Osteocyte (in vitro differentiated cells): Measurements from ENCODE around the gene S100A12. TPM values are rescaled to one million over a fixed set of nuclear protein-coding genes. Genes with fewer than 3 reads are reported as not detected.

Source experiments
- DNase-seq: peaks from one replicate; pipeline ENCODE4 v3.0.0; 2021; ENCODE audit warnings: mixed read lengths; ENCODE audit not compliant: unreplicated experiment; ENCODE audit errors: extremely low spot score
- H3K27ac Mint-ChIP-seq: one replicate; pipeline ENCODE4 v1.8.0; 2021; ENCODE audit warnings: mild to moderate bottlenecking, mixed read lengths; ENCODE audit not compliant: unreplicated experiment
- H3K27me3 Mint-ChIP-seq: one replicate; pipeline ENCODE4 v1.8.0; 2021; ENCODE audit warnings: mixed read lengths; ENCODE audit not compliant: unreplicated experiment
- H3K36me3 Mint-ChIP-seq: one replicate; pipeline ENCODE4 v1.8.0; 2021; ENCODE audit warnings: mixed read lengths; ENCODE audit not compliant: unreplicated experiment
- H3K4me1 Mint-ChIP-seq: one replicate; pipeline ENCODE4 v1.8.0; 2021; ENCODE audit warnings: mixed read lengths; ENCODE audit not compliant: unreplicated experiment
- H3K4me3 Mint-ChIP-seq: one replicate; pipeline ENCODE4 v1.8.0; 2021; ENCODE audit warnings: mild to moderate bottlenecking, moderate library complexity, mixed read lengths; ENCODE audit not compliant: unreplicated experiment
- H3K9me3 Mint-ChIP-seq: one replicate; pipeline ENCODE4 v1.8.0; 2021; ENCODE audit warnings: mixed read lengths; ENCODE audit not compliant: unreplicated experiment
- total RNA-seq: library from RNA; stranded (reverse); gene quantifications from 2 replicates; pipeline ENCODE4 v1.2.1, GENCODE V29; 2021
- TF ChIP-seq, protein P1 (sequence below): fragments of 200-600 bp; sonication (generic); IDR thresholded peaks from 2 replicates; pipeline ENCODE4 v1.5.0; 2021; ENCODE audit warnings: antibody characterized with exemption, mild to moderate bottlenecking, moderate library complexity

The S100A12 gene
- total RNA-seq, 1 donor from 2014 or later, result not detected

DNA sequence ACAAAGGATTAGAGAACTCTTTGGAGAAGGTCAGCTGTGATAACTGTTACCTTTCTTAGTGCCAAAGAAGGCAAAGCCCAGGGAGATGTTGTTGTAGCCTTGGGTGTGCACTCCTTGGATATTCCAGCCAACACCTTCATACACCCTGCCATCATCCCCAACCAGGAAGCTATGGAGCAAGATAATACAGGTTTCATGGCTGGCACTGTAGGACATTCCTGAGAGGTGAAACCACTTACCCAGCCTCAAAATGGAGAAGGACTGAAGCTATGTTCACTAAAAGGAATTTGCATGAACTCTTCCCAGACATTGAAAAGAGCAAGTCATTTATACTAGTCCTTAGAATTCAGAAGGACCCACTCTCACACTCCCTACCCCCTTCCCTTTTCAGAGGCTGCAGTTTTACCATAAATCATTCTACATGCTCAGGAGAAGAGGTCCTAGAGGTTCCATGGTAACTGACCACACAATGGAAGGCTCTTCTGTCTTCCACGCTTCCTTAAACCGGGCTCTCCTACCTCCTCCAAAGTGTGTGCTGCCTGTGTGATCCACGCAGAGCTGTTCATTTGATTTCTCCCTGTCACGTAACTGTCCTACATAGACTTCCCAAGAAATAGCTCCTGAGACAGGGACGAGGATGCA is 32.3 kb downstream of the S100A12 start:
- DNase-seq, result no peak
- TF ChIP-seq, protein P1, sequence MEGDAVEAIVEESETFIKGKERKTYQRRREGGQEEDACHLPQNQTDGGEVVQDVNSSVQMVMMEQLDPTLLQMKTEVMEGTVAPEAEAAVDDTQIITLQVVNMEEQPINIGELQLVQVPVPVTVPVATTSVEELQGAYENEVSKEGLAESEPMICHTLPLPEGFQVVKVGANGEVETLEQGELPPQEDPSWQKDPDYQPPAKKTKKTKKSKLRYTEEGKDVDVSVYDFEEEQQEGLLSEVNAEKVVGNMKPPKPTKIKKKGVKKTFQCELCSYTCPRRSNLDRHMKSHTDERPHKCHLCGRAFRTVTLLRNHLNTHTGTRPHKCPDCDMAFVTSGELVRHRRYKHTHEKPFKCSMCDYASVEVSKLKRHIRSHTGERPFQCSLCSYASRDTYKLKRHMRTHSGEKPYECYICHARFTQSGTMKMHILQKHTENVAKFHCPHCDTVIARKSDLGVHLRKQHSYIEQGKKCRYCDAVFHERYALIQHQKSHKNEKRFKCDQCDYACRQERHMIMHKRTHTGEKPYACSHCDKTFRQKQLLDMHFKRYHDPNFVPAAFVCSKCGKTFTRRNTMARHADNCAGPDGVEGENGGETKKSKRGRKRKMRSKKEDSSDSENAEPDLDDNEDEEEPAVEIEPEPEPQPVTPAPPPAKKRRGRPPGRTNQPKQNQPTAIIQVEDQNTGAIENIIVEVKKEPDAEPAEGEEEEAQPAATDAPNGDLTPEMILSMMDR, result no peak
- Mint-ChIP-seq H3K36me3 (no peaks in the 10 kb centered on the region), H3K9me3 (no peaks in the 10 kb centered on the region), H3K4me1 (no peaks in the 10 kb centered on the region), H3K27me3 (no peaks in the 10 kb centered on the region), H3K4me3 (no peak overlapping the region), H3K27ac (no peak overlapping the region)

DNA sequence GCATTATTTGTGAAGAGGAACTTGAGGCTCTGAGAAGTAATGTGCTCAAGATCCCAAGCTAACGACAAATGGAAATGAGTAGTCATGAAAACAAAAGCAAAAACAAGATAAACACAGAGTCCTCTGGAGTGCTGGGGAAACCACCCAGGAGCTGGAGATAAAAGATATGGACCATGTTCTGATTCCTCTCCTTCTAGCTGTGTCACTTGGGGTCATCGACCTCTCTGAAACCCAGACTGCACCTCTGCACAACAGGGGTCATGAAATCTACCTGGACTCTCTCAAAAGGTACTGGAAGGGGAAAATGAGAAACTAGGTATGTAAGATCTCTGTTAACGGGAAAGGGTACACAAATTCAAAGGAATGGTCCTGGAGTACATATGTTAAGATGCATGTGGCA is 33.2 kb downstream of the S100A12 start:
- Mint-ChIP-seq H3K4me3 (no peak overlapping the region), H3K27ac (no peak overlapping the region), H3K36me3 (no peaks in the 10 kb centered on the region), H3K9me3 (no peaks in the 10 kb centered on the region), H3K27me3 (no peaks in the 10 kb centered on the region), H3K4me1 (no peaks in the 10 kb centered on the region)
- TF ChIP-seq, protein P1, result no peak
- no peak for DNase-seq

DNA sequence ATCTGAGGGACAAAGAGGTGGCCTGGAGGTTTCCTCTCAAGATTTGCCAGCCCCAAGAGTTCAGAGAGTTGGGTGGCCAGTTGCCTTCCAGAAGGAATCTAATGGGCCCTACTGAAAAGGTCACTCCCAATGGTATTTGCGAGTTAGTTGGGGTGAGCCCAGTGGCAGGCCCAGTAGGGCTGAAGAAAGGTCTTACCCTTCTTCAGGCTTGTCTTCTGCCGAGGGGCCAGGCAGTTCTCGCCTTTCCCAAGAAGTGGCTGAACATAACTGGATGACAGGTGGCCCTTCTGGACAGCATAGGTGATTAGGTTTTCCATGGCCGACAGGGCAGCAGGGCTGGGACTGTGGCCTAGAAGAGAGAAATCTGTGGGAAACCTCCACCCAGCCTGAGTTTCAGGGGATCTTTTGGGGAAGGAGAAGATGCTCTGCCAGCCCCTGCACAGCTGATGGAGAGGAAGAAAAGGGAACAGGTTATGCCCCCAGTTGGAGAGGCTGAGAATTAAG is 33.9 kb downstream of the S100A12 start:
- TF ChIP-seq, protein P1, result no peak
- no peaks in the 10 kb centered on the region for H3K36me3 Mint-ChIP-seq
- no peak overlapping the region for H3K4me3 Mint-ChIP-seq
- H3K27ac Mint-ChIP-seq, result no peak overlapping the region
- no peaks in the 10 kb centered on the region for H3K9me3 Mint-ChIP-seq
- H3K4me1 Mint-ChIP-seq, result no peaks in the 10 kb centered on the region
- H3K27me3 Mint-ChIP-seq, result no peaks in the 10 kb centered on the region
- peak; percentile 65 for DNase-seq

DNA sequence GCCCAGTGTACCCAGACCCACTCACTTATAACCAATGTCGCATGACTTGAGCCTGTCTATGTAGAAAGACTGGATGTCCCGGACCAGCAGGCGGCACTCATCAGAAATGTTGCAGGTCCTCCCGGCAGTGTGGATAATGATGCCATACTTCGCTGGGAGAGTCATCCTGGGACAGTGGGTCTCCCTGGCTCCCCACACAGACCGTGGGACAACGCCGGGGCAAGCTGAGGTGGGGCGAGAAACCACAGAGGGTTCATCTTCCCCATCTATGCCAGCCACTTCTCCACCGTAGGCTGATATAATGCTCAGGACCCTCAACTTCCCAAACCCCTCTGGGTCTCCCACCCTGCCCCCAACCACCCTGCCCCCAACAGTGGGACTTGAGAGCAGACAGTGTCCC is 35.1 kb downstream of the S100A12 start:
- H3K36me3 Mint-ChIP-seq, result no peaks in the 10 kb centered on the region
- no peak overlapping the region for H3K27ac Mint-ChIP-seq
- H3K4me1 Mint-ChIP-seq, result no peaks in the 10 kb centered on the region
- TF ChIP-seq, protein P1, result no peak
- no peaks in the 10 kb centered on the region for H3K27me3 Mint-ChIP-seq
- H3K4me3 Mint-ChIP-seq, result no peak overlapping the region
- peak; percentile 76 for DNase-seq
- no peaks in the 10 kb centered on the region for H3K9me3 Mint-ChIP-seq

DNA sequence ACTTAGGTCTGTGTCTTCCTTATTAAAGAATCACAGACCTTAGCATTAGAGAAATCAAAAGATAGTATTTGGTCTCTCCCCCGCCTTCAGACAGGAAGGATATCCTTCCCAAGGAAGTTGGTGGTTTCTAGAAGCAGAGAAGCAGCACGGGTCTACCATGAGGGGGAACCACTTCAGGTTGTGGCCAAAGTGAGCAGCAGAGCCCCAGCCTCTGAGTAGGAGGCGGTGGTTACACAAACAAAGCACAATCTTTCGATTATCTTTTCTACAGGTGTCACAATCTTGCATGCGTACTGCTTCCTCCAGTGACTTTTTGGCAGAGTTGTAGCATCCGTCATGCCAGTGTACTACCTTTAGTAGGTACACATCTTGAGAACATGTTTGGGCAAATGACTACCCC is 35.6 kb downstream of the S100A12 start:
- TF ChIP-seq, protein P1, result no peak
- H3K4me1 Mint-ChIP-seq, result no peaks in the 10 kb centered on the region
- DNase-seq, result no peak
- no peaks in the 10 kb centered on the region for H3K27me3 Mint-ChIP-seq
- H3K36me3 Mint-ChIP-seq, result no peaks in the 10 kb centered on the region
- no peak overlapping the region for H3K4me3 Mint-ChIP-seq
- no peaks in the 10 kb centered on the region for H3K9me3 Mint-ChIP-seq
- H3K27ac Mint-ChIP-seq, result no peak overlapping the region
